LNCAP (cell line): ENCODE results near the gene LAMA2.

Experiments
- CTCF ChIP-seq: fragments of 450-650 bp; IDR thresholded peaks from 2 replicates; pipeline ENCODE4 v1.5.1; 2017; ENCODE audit warnings: mild to moderate bottlenecking

Gene LAMA2

GRCh38 chr6:129279343-129280292 lies 396.7 kb downstream of the LAMA2 start:
- no peak for TF ChIP-seq CTCF

- TF ChIP-seq CTCF = no peak
Measured at GRCh38 chr6:129280293-129280644, 397.3 kb downstream of the LAMA2 start.

- TF ChIP-seq CTCF = no peak
Measured at GRCh38 chr6:129280749-129281148, 397.8 kb downstream of the LAMA2 start.

GRCh38 chr6:129281168-129281796 lies 398.3 kb downstream of the LAMA2 start:
- no peak for TF ChIP-seq CTCF

- TF ChIP-seq CTCF = no peak
Measured at GRCh38 chr6:129282019-129282418, 399.1 kb downstream of the LAMA2 start.

GRCh38 chr6:129284225-129284624 lies 401.3 kb downstream of the LAMA2 start:
- TF ChIP-seq CTCF = no peak

GRCh38 chr6:129287231-129288177 lies 404.6 kb downstream of the LAMA2 start:
- no peak for TF ChIP-seq CTCF
